Uterine smooth muscle cell (primary cell): Measurements from ENCODE around the gene LELP1. TPM values are rescaled to one million over a fixed set of nuclear protein-coding genes. Genes with fewer than 3 reads are reported as not detected.

Source experiments
- total RNA-seq: library from RNA; depleted of rRNA; stranded (reverse); fragments of >200 nt; gene quantifications from 2 replicates; pipeline ENCODE4 v1.2.3, GENCODE V29; 2014

LELP1 gene
- total RNA-seq, result not detected in 2 replicates

GRCh38 chr1:153203130-153203529 is at the start of gene LELP1:
Gene LELP1 (plus strand): TSS chr1:153203430. CDS start chr1:153204708, 1,278 bp downstream.

GRCh38 chr1:153217212-153217611 is 14.0 kb downstream of the LELP1 start, which contains the start of gene PRR9:
Gene PRR9 (plus strand): TSS chr1:153217584. CDS start chr1:153218145, 561 bp downstream.

Other genes with a start within 250 kb of the LELP1 start
- not detected in 2 replicates for gene SPRR4, start 232.8 kb upstream of the LELP1 start, total RNA-seq
- not detected in 2 replicates for gene SPRR1A, start 219.3 kb upstream of the LELP1 start, total RNA-seq
- gene SPRR3, start 201.7 kb upstream of the LELP1 start, total RNA-seq, result not detected in 2 replicates
- not detected in 2 replicates for gene SPRR1B, start 172.2 kb upstream of the LELP1 start, total RNA-seq
- not detected in 2 replicates for gene SPRR2D, start 162.3 kb upstream of the LELP1 start, total RNA-seq
- not detected in 2 replicates for gene SPRR2A, start 145.9 kb upstream of the LELP1 start, total RNA-seq
- gene SPRR2B, start 131.8 kb upstream of the LELP1 start, total RNA-seq, result not detected in 2 replicates
- not detected in 2 replicates for gene SPRR2E, start 108.9 kb upstream of the LELP1 start, total RNA-seq
- not detected in 2 replicates for gene SPRR2F, start 89.9 kb upstream of the LELP1 start, total RNA-seq
- gene SPRR2G, start 52.5 kb upstream of the LELP1 start, total RNA-seq, result not detected in 2 replicates
- 0.12 and 1.2 TPM in 2 replicates for gene PRR9, start 14.2 kb downstream of the LELP1 start, total RNA-seq
- gene LORICRIN, start 56.3 kb downstream of the LELP1 start, total RNA-seq, result not detected in 2 replicates
- gene PGLYRP3, start 109.5 kb downstream of the LELP1 start, total RNA-seq, result not detected in 2 replicates
- not detected in 2 replicates for gene PGLYRP4, start 145.4 kb downstream of the LELP1 start, total RNA-seq
- gene S100A9, start 154.4 kb downstream of the LELP1 start, total RNA-seq, result not detected in 2 replicates
- not detected in 2 replicates for gene S100A12, start 172.2 kb downstream of the LELP1 start, total RNA-seq
- not detected in 2 replicates for gene S100A8, start 187.6 kb downstream of the LELP1 start, total RNA-seq
- not detected in 2 replicates for gene S100A7A, start 213.1 kb downstream of the LELP1 start, total RNA-seq